Measurements from ENCODE around the gene ZNF428. TPM values are rescaled to one million over a fixed set of nuclear protein-coding genes. Genes with fewer than 3 reads are reported as not detected.
"Not testable (repeated sequence)": the region's sequence is repeated elsewhere in the genome, so short reads cannot be mapped to it uniquely, and the experiment has no call there.

Gene ZNF428
- total and polyA plus RNA-seq, 2 donors (not counting 1 experiment from before 2014, with no cell fraction given): 17.2 to 43.9 TPM

DNA sequence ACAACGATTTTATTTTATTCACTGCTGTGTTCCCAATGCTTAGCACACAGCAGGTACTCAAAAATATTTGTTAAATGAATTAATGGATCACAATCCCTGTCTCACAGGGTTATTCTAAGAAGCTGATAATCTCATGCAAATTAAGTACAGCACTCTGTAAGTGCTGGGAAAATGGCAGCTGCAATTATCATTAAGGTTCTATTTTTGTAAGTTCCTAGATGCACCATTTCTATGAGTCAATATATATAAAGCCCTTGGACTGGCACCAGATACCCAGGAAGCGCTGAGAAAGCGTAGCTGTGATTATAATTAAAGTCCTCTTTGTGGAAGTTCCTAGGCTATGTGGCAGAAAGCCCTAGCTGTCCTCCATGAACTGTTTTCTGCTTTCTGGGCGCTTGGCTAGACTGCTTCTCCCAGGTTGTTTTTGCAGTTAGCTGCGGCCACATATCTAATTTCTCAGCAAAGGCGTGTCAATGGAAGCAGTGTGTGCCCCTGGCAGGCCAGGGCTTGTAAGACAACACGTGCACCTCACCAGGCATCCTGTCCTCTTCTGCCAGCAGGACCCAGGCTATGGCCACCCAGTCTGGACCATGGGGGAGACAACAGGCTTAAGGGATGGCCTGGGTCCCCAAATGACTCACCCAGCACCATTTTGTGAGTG lies 12.7 kb downstream of the ZNF428 start:
- Histone ChIP-seq H3K4me3 (replicated peaks in 1 of 4; ENCODE audit: control extremely low read depth in 1 of 4, insufficient read depth in 1 of 4, low read depth in 3 of 4, low read length in 4 of 4) (no peak overlapping the region), H3K27me3 (ENCODE audit: control insufficient read depth, insufficient read depth, low read length) (no peaks in the 10 kb centered on the region), H3K79me2 (ENCODE audit: control insufficient read depth, insufficient read depth, low read length) (no peaks in the 10 kb centered on the region), H2AFZ (ENCODE audit: low read length) (no peak overlapping the region), H3K9me3 (ENCODE audit: control insufficient read depth, insufficient read depth, low read depth, low read length) (no peaks in the 10 kb centered on the region), H3K9ac (ENCODE audit: insufficient read depth, low read length) (no peak overlapping the region), H4K20me1 (ENCODE audit: control insufficient read depth, extremely low read depth, insufficient read depth, low read length) (no peaks in the 10 kb centered on the region), H3K4me1 (ENCODE audit: control insufficient read depth, extremely low read depth, insufficient read depth, low read length) (no peaks in the 10 kb centered on the region), H3K27ac (ENCODE audit: insufficient read depth, low read length) (no peak overlapping the region), H3K36me3 (ENCODE audit: control insufficient read depth, insufficient read depth, low read length) (peaks cover 2% of the 10 kb centered on the region), H3K4me2 (ENCODE audit: extremely low read depth, insufficient read depth, low read length) (no peak overlapping the region)
- no peak for DNase-seq (ENCODE audit: low read depth in 2 of 2)
- TF ChIP-seq CTCF (conservative IDR thresholded peaks at IDR 0.05 in 1 of 2, IDR thresholded peaks at IDR 0.05 in 1 of 2; ENCODE audit: low read depth in 1 of 2, low read length in 2 of 2): no peak
- TF ChIP-seq EZH2 (IDR thresholded peaks at IDR 0.05; ENCODE audit: low read length, missing control alignments): no peak

DNA sequence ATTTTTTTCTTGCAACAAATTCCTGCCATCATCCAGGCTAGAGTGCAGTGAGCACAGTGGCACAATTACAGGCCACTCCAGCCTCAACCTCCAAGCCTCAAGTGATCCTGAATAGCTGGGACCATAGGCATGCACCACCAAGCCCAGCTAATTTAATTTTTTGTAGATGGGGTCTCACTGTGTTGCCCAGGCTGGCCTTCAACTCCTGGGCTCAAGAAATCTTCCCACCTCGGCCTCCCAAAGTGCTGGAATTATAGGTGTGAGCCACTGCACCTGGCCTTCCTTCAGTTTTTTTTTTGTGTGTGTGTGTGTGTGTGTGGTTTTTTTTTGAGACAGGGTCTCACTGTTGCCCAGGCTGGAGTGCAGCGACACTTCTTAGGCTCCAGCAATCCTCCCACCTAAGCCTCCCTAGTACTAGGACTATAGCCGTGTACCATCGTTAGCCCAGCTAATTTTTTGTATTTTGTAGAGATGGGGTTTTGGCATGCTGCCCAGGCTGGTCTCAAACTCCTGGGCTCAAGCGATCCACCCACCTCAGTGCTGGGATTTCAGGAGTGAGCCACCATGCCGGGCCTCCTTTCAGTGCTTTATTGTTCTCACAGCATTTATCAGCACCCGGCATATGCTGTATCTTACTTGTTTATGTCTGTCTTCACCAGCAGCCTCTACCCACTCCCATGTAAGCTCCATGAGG lies 13.4 kb downstream of the ZNF428 start:
- Histone ChIP-seq H3K36me3 (ENCODE audit: control insufficient read depth, insufficient read depth, low read length) (peaks cover 2% of the 10 kb centered on the region), H3K27me3 (ENCODE audit: control insufficient read depth, insufficient read depth, low read length) (no peaks in the 10 kb centered on the region), H3K79me2 (ENCODE audit: control insufficient read depth, insufficient read depth, low read length) (no peaks in the 10 kb centered on the region), H3K9ac (ENCODE audit: insufficient read depth, low read length) (no peak overlapping the region), H3K27ac (ENCODE audit: insufficient read depth, low read length) (no peak overlapping the region), H3K4me1 (ENCODE audit: control insufficient read depth, extremely low read depth, insufficient read depth, low read length) (no peaks in the 10 kb centered on the region), H3K4me3 (replicated peaks in 1 of 4; ENCODE audit: control extremely low read depth in 1 of 4, insufficient read depth in 1 of 4, low read depth in 3 of 4, low read length in 4 of 4) (no peak overlapping the region), H4K20me1 (ENCODE audit: control insufficient read depth, extremely low read depth, insufficient read depth, low read length) (no peaks in the 10 kb centered on the region), H3K9me3 (ENCODE audit: control insufficient read depth, insufficient read depth, low read depth, low read length) (no peaks in the 10 kb centered on the region), H3K4me2 (ENCODE audit: extremely low read depth, insufficient read depth, low read length) (no peak overlapping the region), H2AFZ (ENCODE audit: low read length) (no peak overlapping the region)
- TF ChIP-seq EZH2 (IDR thresholded peaks at IDR 0.05; ENCODE audit: low read length, missing control alignments): no peak
- TF ChIP-seq CTCF (conservative IDR thresholded peaks at IDR 0.05 in 1 of 2, IDR thresholded peaks at IDR 0.05 in 1 of 2; ENCODE audit: low read depth in 1 of 2, low read length in 2 of 2): no peak
- DNase-seq (ENCODE audit: low read depth in 2 of 2): no peak

DNA sequence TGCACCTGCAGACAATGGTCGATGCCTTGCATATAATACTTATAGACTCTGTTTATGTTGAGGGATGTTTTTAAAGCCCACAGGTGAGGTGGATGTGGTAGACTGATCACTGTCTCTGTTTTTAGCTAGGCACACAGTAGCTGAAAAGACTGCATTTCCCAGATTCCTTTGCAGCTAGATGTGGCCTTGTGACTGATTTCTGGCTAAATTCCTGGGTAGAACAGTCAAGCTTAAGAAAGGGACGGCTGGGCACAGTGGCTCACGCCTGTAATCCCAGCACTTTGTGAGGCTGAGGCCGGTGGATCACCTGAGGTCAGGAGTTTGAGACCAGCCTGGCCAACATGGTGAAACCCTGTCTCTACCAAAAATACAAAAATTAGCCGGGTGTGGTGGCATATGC lies 19.1 kb downstream of the ZNF428 start:
- not testable (repeated sequence) for H3K9me3 ChIP-seq (ENCODE audit: control insufficient read depth, insufficient read depth, low read depth, low read length); H3K4me2 ChIP-seq (ENCODE audit: extremely low read depth, insufficient read depth, low read length); H3K9ac ChIP-seq (ENCODE audit: insufficient read depth, low read length); H3K36me3 ChIP-seq (ENCODE audit: control insufficient read depth, insufficient read depth, low read length); H2AFZ ChIP-seq (ENCODE audit: low read length); H3K27ac ChIP-seq (ENCODE audit: insufficient read depth, low read length); H3K27me3 ChIP-seq (ENCODE audit: control insufficient read depth, insufficient read depth, low read length); H3K4me1 ChIP-seq (ENCODE audit: control insufficient read depth, extremely low read depth, insufficient read depth, low read length); DNase-seq (ENCODE audit: low read depth in 2 of 2); H4K20me1 ChIP-seq (ENCODE audit: control insufficient read depth, extremely low read depth, insufficient read depth, low read length); H3K4me3 ChIP-seq (replicated peaks in 1 of 4; ENCODE audit: control extremely low read depth in 1 of 4, insufficient read depth in 1 of 4, low read depth in 3 of 4, low read length in 4 of 4)
- peaks cover 20% of the 10 kb centered on the region for H3K79me2 ChIP-seq (ENCODE audit: control insufficient read depth, insufficient read depth, low read length)
